ENCODE data around the gene POTEG. TPM values are rescaled to one million over a fixed set of nuclear protein-coding genes. Genes with fewer than 3 reads are reported as not detected.
"Not testable (repeated sequence)": the region's sequence is repeated elsewhere in the genome, so short reads cannot be mapped to it uniquely, and the experiment has no call there.

The POTEG gene
- total RNA-seq, 1 experiment from 2014 or later, result not detected

DNA sequence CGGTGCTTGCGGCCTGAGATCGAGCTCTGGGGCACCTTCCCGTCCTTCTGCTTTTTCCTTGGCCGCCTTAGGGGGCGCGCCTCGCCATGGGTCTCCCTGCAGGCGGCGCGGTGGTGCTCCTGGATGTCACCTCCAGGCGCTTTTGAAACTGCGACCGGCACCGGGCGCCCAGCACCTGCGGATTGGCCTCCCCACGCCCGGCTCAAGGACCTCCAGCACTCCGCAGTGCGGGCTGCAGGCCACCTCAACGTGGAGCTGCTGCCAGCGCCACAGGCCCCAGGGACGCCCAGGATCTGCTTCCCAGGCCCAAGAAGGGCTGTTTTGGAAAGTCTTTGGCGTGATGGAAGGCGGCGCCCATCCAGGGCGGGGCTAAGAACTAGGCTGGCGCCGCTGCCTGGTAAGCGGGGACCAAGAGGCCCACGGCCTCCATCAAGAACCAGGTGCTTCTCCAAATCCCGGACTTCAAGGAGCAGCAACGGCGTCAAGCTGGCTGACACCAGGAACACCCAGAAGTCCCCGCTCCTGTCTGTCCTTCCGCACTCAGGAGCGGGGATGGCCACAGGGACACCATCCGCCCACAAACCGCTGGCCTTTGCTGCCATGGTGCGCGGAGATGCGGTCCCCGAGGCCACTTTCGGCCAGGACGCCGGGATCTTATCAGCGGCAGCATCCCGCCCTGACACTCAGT is 61.2 kb downstream of the POTEG start:
- RAD21 ChIA-PET (ENCODE audit: low non-redundant PET in 1 of 2, low total read pairs in 2 of 2, uncharacterized antibody in 2 of 2, unreplicated experiment in 2 of 2); DNase-seq (ENCODE audit: low read depth, low spot score); H3K9me2 ChIP-seq (ENCODE audit: insufficient read depth); intact Hi-C loops (cut with micrococcal nuclease); H3K4me3 ChIP-seq (replicated peaks in 1 of 2; ENCODE audit: low read depth in 1 of 2, low read length in 2 of 2); H3K79me2 ChIP-seq (ENCODE audit: insufficient read depth, low read length); H3K9ac ChIP-seq (ENCODE audit: low read length); H3K4me2 ChIP-seq (ENCODE audit: low read length); H3K27me3 ChIP-seq (ENCODE audit: insufficient read depth, low read length); POLR2A ChIA-PET; H4K20me1 ChIP-seq (ENCODE audit: insufficient read depth); H2AFZ ChIP-seq (ENCODE audit: low read depth, low read length, poor library complexity, severe bottlenecking); ATAC-seq; BruUV-seq (replicated peaks); H3K27ac ChIP-seq (ENCODE audit: low read depth, low read length); CTCF ChIA-PET; H3K36me3 ChIP-seq (ENCODE audit: control insufficient read depth in 1 of 2, insufficient read depth in 2 of 2, low read length in 2 of 2); H3K4me1 ChIP-seq (ENCODE audit: control insufficient read depth in 1 of 2, insufficient read depth in 2 of 2, low read length in 2 of 2): not testable (repeated sequence)
- H3K9me3 ChIP-seq (ENCODE audit: control insufficient read depth in 1 of 2, insufficient read depth in 1 of 2, low read depth in 1 of 2, low read length in 2 of 2), result peaks cover 16 to 22% of the 10 kb centered on the region in 2 experiments; a peak in 3 of 4 replicates

DNA sequence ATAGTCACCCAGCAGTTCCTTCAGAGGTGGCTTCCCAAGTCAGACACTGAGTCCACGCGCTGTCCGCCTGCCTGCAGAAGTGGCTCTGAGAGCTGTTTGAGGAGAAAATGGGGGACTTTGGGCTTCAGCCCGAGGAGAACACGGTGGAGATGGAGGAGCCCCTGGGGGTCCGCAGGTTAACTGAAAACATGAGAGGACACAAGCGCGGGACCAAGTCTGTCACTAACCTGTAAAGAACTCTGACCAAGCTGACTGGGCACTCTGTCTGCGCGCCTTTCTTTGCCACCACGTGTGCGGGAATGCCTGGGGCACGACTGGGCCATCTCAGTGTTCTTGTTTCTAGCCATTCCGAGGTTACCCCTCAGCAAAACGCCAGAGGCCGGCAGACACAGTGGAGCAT is 62.4 kb downstream of the POTEG start:
- H3K9ac ChIP-seq (ENCODE audit: low read length); H3K79me2 ChIP-seq (ENCODE audit: insufficient read depth, low read length); H3K27ac ChIP-seq (ENCODE audit: low read depth, low read length); H2AFZ ChIP-seq (ENCODE audit: low read depth, low read length, poor library complexity, severe bottlenecking); ATAC-seq; intact Hi-C loops (cut with micrococcal nuclease); H3K4me2 ChIP-seq (ENCODE audit: low read length); H3K9me2 ChIP-seq (ENCODE audit: insufficient read depth); H3K4me1 ChIP-seq (ENCODE audit: control insufficient read depth in 1 of 2, insufficient read depth in 2 of 2, low read length in 2 of 2); RAD21 ChIA-PET (ENCODE audit: low non-redundant PET in 1 of 2, low total read pairs in 2 of 2, uncharacterized antibody in 2 of 2, unreplicated experiment in 2 of 2); CTCF ChIA-PET; H3K27me3 ChIP-seq (ENCODE audit: insufficient read depth, low read length); POLR2A ChIA-PET; H3K36me3 ChIP-seq (ENCODE audit: control insufficient read depth in 1 of 2, insufficient read depth in 2 of 2, low read length in 2 of 2); BruUV-seq (replicated peaks); H4K20me1 ChIP-seq (ENCODE audit: insufficient read depth); H3K4me3 ChIP-seq (replicated peaks in 1 of 2; ENCODE audit: low read depth in 1 of 2, low read length in 2 of 2); DNase-seq (ENCODE audit: low read depth, low spot score): not testable (repeated sequence)
- H3K9me3 ChIP-seq (ENCODE audit: control insufficient read depth in 1 of 2, insufficient read depth in 1 of 2, low read depth in 1 of 2, low read length in 2 of 2), result peaks cover 18 to 20% of the 10 kb centered on the region in 2 experiments; a peak in 3 of 4 replicates

DNA sequence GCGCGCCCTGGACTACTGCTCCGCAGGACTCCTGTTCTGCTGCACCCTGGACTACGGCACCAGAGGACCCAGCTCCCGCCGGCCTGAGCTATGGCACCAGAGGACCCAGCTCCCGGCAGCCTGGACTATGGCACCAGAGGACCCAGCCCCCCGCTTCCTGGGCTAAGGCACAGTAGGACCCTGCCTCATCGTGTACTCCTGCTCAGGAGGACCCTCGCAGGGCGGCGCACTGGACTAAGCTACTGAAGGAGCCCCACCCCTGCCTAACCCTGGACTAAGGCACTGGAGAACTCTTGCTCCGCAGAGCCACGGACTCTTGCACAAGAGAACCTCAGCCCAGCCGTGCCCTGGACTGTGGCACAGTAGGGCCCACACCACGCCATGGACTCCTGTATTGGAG is 71.3 kb downstream of the POTEG start:
- H3K27ac ChIP-seq (ENCODE audit: low read depth, low read length); POLR2A ChIA-PET; H3K4me2 ChIP-seq (ENCODE audit: low read length); H4K20me1 ChIP-seq (ENCODE audit: insufficient read depth); BruUV-seq (replicated peaks); ATAC-seq; DNase-seq (ENCODE audit: low read depth, low spot score); H3K27me3 ChIP-seq (ENCODE audit: insufficient read depth, low read length); H3K4me3 ChIP-seq (replicated peaks in 1 of 2; ENCODE audit: low read depth in 1 of 2, low read length in 2 of 2); H3K9ac ChIP-seq (ENCODE audit: low read length); H3K9me2 ChIP-seq (ENCODE audit: insufficient read depth); intact Hi-C loops (cut with micrococcal nuclease); H3K9me3 ChIP-seq (ENCODE audit: control insufficient read depth in 1 of 2, insufficient read depth in 1 of 2, low read depth in 1 of 2, low read length in 2 of 2); H3K79me2 ChIP-seq (ENCODE audit: insufficient read depth, low read length); H3K4me1 ChIP-seq (ENCODE audit: control insufficient read depth in 1 of 2, insufficient read depth in 2 of 2, low read length in 2 of 2); H3K36me3 ChIP-seq (ENCODE audit: control insufficient read depth in 1 of 2, insufficient read depth in 2 of 2, low read length in 2 of 2); CTCF ChIA-PET; H2AFZ ChIP-seq (ENCODE audit: low read depth, low read length, poor library complexity, severe bottlenecking); RAD21 ChIA-PET (ENCODE audit: low non-redundant PET in 1 of 2, low total read pairs in 2 of 2, uncharacterized antibody in 2 of 2, unreplicated experiment in 2 of 2): not testable (repeated sequence)

DNA sequence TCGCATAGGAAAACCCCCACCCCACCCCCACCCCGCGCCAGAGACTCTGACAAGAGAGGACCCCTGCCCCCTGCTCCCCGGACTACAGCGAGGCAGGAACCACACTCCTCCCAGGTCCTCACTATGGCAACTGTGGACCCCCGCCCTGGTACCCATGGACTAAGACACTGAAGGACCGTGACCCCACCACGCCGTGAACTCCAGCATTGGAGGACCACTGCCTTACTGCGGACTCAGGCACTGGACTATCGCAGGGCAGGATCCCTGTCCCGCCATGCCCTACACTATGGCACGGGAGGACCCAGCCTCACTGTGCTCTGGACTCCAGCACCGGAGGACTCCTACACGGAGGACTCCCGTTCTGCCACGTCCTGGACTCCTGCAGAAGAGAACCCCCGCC is 71.8 kb downstream of the POTEG start:
- RAD21 ChIA-PET (ENCODE audit: low non-redundant PET in 1 of 2, low total read pairs in 2 of 2, uncharacterized antibody in 2 of 2, unreplicated experiment in 2 of 2); H3K4me3 ChIP-seq (replicated peaks in 1 of 2; ENCODE audit: low read depth in 1 of 2, low read length in 2 of 2); H3K4me1 ChIP-seq (ENCODE audit: control insufficient read depth in 1 of 2, insufficient read depth in 2 of 2, low read length in 2 of 2); H3K9me3 ChIP-seq (ENCODE audit: control insufficient read depth in 1 of 2, insufficient read depth in 1 of 2, low read depth in 1 of 2, low read length in 2 of 2); POLR2A ChIA-PET; H3K27ac ChIP-seq (ENCODE audit: low read depth, low read length); DNase-seq (ENCODE audit: low read depth, low spot score); ATAC-seq; H3K79me2 ChIP-seq (ENCODE audit: insufficient read depth, low read length); BruUV-seq (replicated peaks); H3K36me3 ChIP-seq (ENCODE audit: control insufficient read depth in 1 of 2, insufficient read depth in 2 of 2, low read length in 2 of 2); H3K9ac ChIP-seq (ENCODE audit: low read length); CTCF ChIA-PET; H3K9me2 ChIP-seq (ENCODE audit: insufficient read depth); H3K27me3 ChIP-seq (ENCODE audit: insufficient read depth, low read length); H3K4me2 ChIP-seq (ENCODE audit: low read length); intact Hi-C loops (cut with micrococcal nuclease); H2AFZ ChIP-seq (ENCODE audit: low read depth, low read length, poor library complexity, severe bottlenecking); H4K20me1 ChIP-seq (ENCODE audit: insufficient read depth): not testable (repeated sequence)

Data from HCT116 (cell line).